HCT116 (cell line): ENCODE results near the gene ADGRG1. TPM values are rescaled to one million over a fixed set of nuclear protein-coding genes. Genes with fewer than 3 reads are reported as not detected.

Experiments used
- ATAC-seq: fragments of 200-7000 bp; cut with Tn5 transposase; 2 replicates; pipeline ENCODE4 v1.9.1; 2020; ENCODE audit warnings: mild to moderate bottlenecking, moderate library complexity
- BruUV-seq: library from RNA; stranded (reverse); fragments of 400-500 nt; replicated peaks from 2 replicates; lab custom pipeline; 2021; lab: Mats Ljungman, UMichigan
- CTCF ChIA-PET: fragments of 300-600 bp; sonication (Branson Sonifier 250); formaldehyde crosslinking; loops from one replicate; lab custom pipeline; 2021; ENCODE audit warnings: antibody characterized with exemption; lab: Charles Lee
- POLR2A ChIA-PET: fragments of 300-600, 350-600 bp; sonication (Branson Sonifier 250); formaldehyde crosslinking; loops from one replicate; lab custom pipeline; 2021; ENCODE audit warnings: antibody characterized with exemption; lab: Charles Lee
- RAD21 ChIA-PET, 2 experiments: fragments of 300-600 bp; sonication (Branson Sonifier 250); formaldehyde crosslinking; loops; one replicate each; lab custom pipeline; 2023; ENCODE audit warnings: low total read pairs in 2 of 2; ENCODE audit not compliant: uncharacterized antibody in 2 of 2, unreplicated experiment in 2 of 2, low non-redundant PET in 1 of 2; lab: Charles Lee
- DNase-seq: peaks from one replicate; pipeline ENCODE4 v3.0.0-alpha.2; 2010; ENCODE audit warnings: low read depth, low spot score
- H2AFZ ChIP-seq: fragments of 200-600 bp; shearing (Covaris generic), sonication (generic); 2 replicates; pipeline ENCODE4 v1.6.1; 2017; ENCODE audit warnings: low read depth, mixed run types, mixed read lengths, antibody characterized with exemption, low read length; ENCODE audit not compliant: poor library complexity, severe bottlenecking
- H3K27ac ChIP-seq: 2 replicates; pipeline ENCODE4 v1.5.1; 2012; ENCODE audit warnings: low read depth, low read length
- H3K27me3 ChIP-seq: fragments of 200-600 bp; sonication (generic); 2 replicates; pipeline ENCODE4 v1.6.1; 2016; ENCODE audit warnings: mixed run types, low read length, mixed read lengths; ENCODE audit not compliant: insufficient read depth
- H3K36me3 ChIP-seq, 2 experiments: fragments of 200-500 bp in 1 of 2; fragments of 200-600 bp in 1 of 2; sonication (Bioruptor generic) in 1 of 2; sonication (generic) in 1 of 2; 2 replicates each; pipeline versions ENCODE4 v1.5.1 to v1.6.1; 2014 to 2016; ENCODE audit warnings: low read length in 2 of 2, inconsistent platforms in 1 of 2, mixed read lengths in 1 of 2, mixed run types in 1 of 2; ENCODE audit not compliant: insufficient read depth in 2 of 2, control insufficient read depth in 1 of 2
- H3K4me1 ChIP-seq, 2 experiments: fragments of 200-600 bp in 1 of 2; sonication (generic) in 1 of 2; 2 replicates each; pipeline versions ENCODE4 v1.5.1 to v1.6.1; 2012 to 2017; ENCODE audit warnings: low read length in 2 of 2, inconsistent platforms in 1 of 2, mild to moderate bottlenecking in 1 of 2, mixed read lengths in 1 of 2, mixed run types in 1 of 2, moderate library complexity in 1 of 2; ENCODE audit not compliant: insufficient read depth in 2 of 2, control insufficient read depth in 1 of 2
- H3K4me2 ChIP-seq: fragments of 200-600 bp; sonication (generic); 2 replicates; pipeline ENCODE4 v1.6.1; 2017; ENCODE audit warnings: mixed run types, low read length, mixed read lengths
- H3K4me3 ChIP-seq, 2 experiments: fragments of 200-600 bp in 1 of 2; sonication (generic) in 1 of 2; replicated peaks in 1 of 2; 2 replicates each; pipeline ENCODE4 v1.5.1; 2011 to 2016; ENCODE audit warnings: low read length in 2 of 2, control low read depth in 1 of 2, low read depth in 1 of 2, mild to moderate bottlenecking in 1 of 2, mixed read lengths in 1 of 2, mixed run types in 1 of 2
- H3K79me2 ChIP-seq: fragments of 200-600 bp; sonication (generic); 2 replicates; pipeline ENCODE4 v1.6.1; 2017; ENCODE audit warnings: mild to moderate bottlenecking, mixed run types, low read length, moderate library complexity, mixed read lengths; ENCODE audit not compliant: insufficient read depth
- H3K9ac ChIP-seq: fragments of 200-600 bp; sonication (generic); 2 replicates; pipeline ENCODE4 v1.6.1; 2016; ENCODE audit warnings: low read length, mixed read lengths
- H3K9me2 ChIP-seq: fragments of 200-600 bp; sonication (generic), shearing (Covaris generic); 2 replicates; pipeline ENCODE4 v1.6.1; 2017; ENCODE audit warnings: mixed run types, mild to moderate bottlenecking, moderate library complexity; ENCODE audit not compliant: insufficient read depth
- H3K9me3 ChIP-seq, 2 experiments: fragments of 200-500 bp in 1 of 2; fragments of 200-600 bp in 1 of 2; sonication (Bioruptor generic) in 1 of 2; sonication (generic) in 1 of 2; 2 replicates each; pipeline ENCODE4 v1.6.1; 2014 to 2017; ENCODE audit warnings: low read length in 2 of 2, mixed read lengths in 2 of 2, inconsistent platforms in 1 of 2, low read depth in 1 of 2, mild to moderate bottlenecking in 1 of 2, mixed run types in 1 of 2, moderate library complexity in 1 of 2; ENCODE audit not compliant: control insufficient read depth in 1 of 2, insufficient read depth in 1 of 2
- H4K20me1 ChIP-seq: fragments of 200-600 bp; sonication (generic), shearing (Covaris generic); 2 replicates; pipeline ENCODE4 v1.6.1; 2017; ENCODE audit warnings: mixed run types, mild to moderate bottlenecking, moderate library complexity; ENCODE audit not compliant: insufficient read depth
- ATF3 ChIP-seq: IDR thresholded peaks from 2 replicates; pipeline ENCODE4 v1.6.1; 2012
- CBX3 ChIP-seq: IDR thresholded peaks from 2 replicates; pipeline ENCODE4 v1.6.1; 2012; ENCODE audit warnings: low read depth
- CTCF ChIP-seq, 3 experiments: fragments of 200-600 bp in 1 of 3; sonication (generic) in 1 of 3; IDR thresholded peaks in 2 of 3; conservative IDR thresholded peaks in 1 of 3; 2 replicates each; pipeline ENCODE4 v1.5.1; 2012 to 2017; ENCODE audit warnings: low read depth in 2 of 3, low read length in 2 of 3, antibody characterized with exemption in 1 of 3, borderline replicate concordance in 1 of 3, control low read depth in 1 of 3, mild to moderate bottlenecking in 1 of 3, mixed read lengths in 1 of 3, mixed run types in 1 of 3, moderate library complexity in 1 of 3; ENCODE audit not compliant: insufficient read depth in 1 of 3
- EGR1 ChIP-seq: IDR thresholded peaks from 2 replicates; pipeline ENCODE4 v1.6.1; 2012; ENCODE audit warnings: low read depth
- ELF1 ChIP-seq: IDR thresholded peaks from 2 replicates; pipeline ENCODE4 v1.6.1; 2012; ENCODE audit warnings: low read depth, borderline replicate concordance
- EZH2 ChIP-seq: fragments of 200-600 bp; sonication (generic); IDR thresholded peaks from 2 replicates; pipeline ENCODE4 v1.6.1; 2017; ENCODE audit warnings: antibody characterized with exemption, mixed run types
- EZH2phosphoT487 ChIP-seq: fragments of 200-600 bp; IDR thresholded peaks from 2 replicates; pipeline ENCODE4 v1.6.1; 2018; ENCODE audit warnings: antibody characterized with exemption, borderline replicate concordance
- FOSL1 ChIP-seq: IDR thresholded peaks from 2 replicates; pipeline ENCODE4 v1.6.1; 2012; ENCODE audit warnings: low read depth
- MAX ChIP-seq: IDR thresholded peaks from 2 replicates; pipeline ENCODE4 v1.6.1; 2012
- POLR2A ChIP-seq: IDR thresholded peaks from 2 replicates; pipeline ENCODE4 v1.7.0; 2011; ENCODE audit warnings: borderline replicate concordance; ENCODE audit not compliant: insufficient read depth, insufficient read length; ENCODE audit errors: extremely low read depth
- POLR2AphosphoS5 ChIP-seq: IDR thresholded peaks from 2 replicates; pipeline ENCODE4 v1.6.1; 2011; ENCODE audit warnings: mild to moderate bottlenecking, low read depth, low read length, moderate library complexity
- RAD21 ChIP-seq: IDR thresholded peaks from 2 replicates; pipeline ENCODE4 v1.6.1; 2012; ENCODE audit warnings: low read depth, mild to moderate bottlenecking
- REST ChIP-seq: IDR thresholded peaks from 2 replicates; pipeline ENCODE4 v1.6.1; 2012; ENCODE audit warnings: low read depth
- SIN3A ChIP-seq: IDR thresholded peaks from 2 replicates; pipeline ENCODE4 v1.6.1; 2012; ENCODE audit warnings: low read depth
- SP1 ChIP-seq: IDR thresholded peaks from 2 replicates; pipeline ENCODE4 v1.6.1; 2012; ENCODE audit warnings: low read depth
- SRF ChIP-seq: IDR thresholded peaks from 2 replicates; pipeline ENCODE4 v1.6.1; 2012; ENCODE audit warnings: low read depth
- TCF7L2 ChIP-seq: IDR thresholded peaks from 2 replicates; pipeline ENCODE4 v1.7.0; 2011; ENCODE audit warnings: borderline replicate concordance, inconsistent platforms; ENCODE audit not compliant: insufficient read depth, insufficient read length; ENCODE audit errors: extremely low read depth
- YY1 ChIP-seq: IDR thresholded peaks from 2 replicates; pipeline ENCODE4 v1.6.1; 2011; ENCODE audit warnings: low read length, low read depth, moderate library complexity, mild to moderate bottlenecking; ENCODE audit not compliant: insufficient replicate concordance; ENCODE audit errors: extremely low read depth
- ZBTB33 ChIP-seq: IDR thresholded peaks from 2 replicates; pipeline ENCODE4 v1.6.1; 2011; ENCODE audit warnings: mild to moderate bottlenecking, low read length, moderate library complexity; ENCODE audit not compliant: insufficient replicate concordance; ENCODE audit errors: extremely low read depth
- intact Hi-C: fragments of 100-400 bp; cut with micrococcal nuclease; formaldehyde crosslinking; loops from 2 replicates; pipeline ENCODE4 v1.10.0; 2022
- total RNA-seq: library from RNA; stranded (reverse); gene quantifications from one replicate; pipeline ENCODE4 v1.2.1, GENCODE V29; 2021; ENCODE audit not compliant: unreplicated experiment

ADGRG1 gene
- total RNA-seq, 1 experiment from 2014 or later, result 36.4 TPM

GRCh38 chr16:57653936-57654335 is 25.5 kb downstream of the ADGRG1 start:
- Histone ChIP-seq H4K20me1 (no peaks in the 10 kb centered on the region), H3K36me3 (no peaks in the 10 kb centered on the region), H3K27ac (no peak overlapping the region), H2AFZ (no peak overlapping the region), H3K9me3 (no peaks in the 10 kb centered on the region), H3K4me1 (peaks cover 0 to 3% of the 10 kb centered on the region in 2 experiments; a peak in 1 of 4 replicates), H3K79me2 (no peaks in the 10 kb centered on the region), H3K9me2 (no peaks in the 10 kb centered on the region), H3K4me2 (no peak overlapping the region), H3K9ac (no peak overlapping the region), H3K27me3 (no peaks in the 10 kb centered on the region), H3K4me3 (no peak overlapping the region)
- DNase-seq (no peak), ATAC-seq (no peak)
- intact Hi-C loops, result no loop called here
- ChIA-PET RAD21 (no interaction called here), POLR2A (no interaction called here), CTCF (no interaction called here)
- no TSS peak for BruUV-seq
- TF ChIP-seq POLR2AphosphoS5, result no peak
- no peak for TF ChIP-seq TCF7L2
- TF ChIP-seq MAX, result no peak
- TF ChIP-seq ZBTB33, result no peak
- TF ChIP-seq EGR1, result no peak
- TF ChIP-seq POLR2A, result no peak
- no peak for TF ChIP-seq SP1
- TF ChIP-seq CBX3, result no peak
- TF ChIP-seq ATF3, result no peak
- TF ChIP-seq SRF, result no peak
- TF ChIP-seq SIN3A, result no peak
- TF ChIP-seq ELF1, result no peak
- TF ChIP-seq EZH2, result no peak
- TF ChIP-seq REST, result no peak
- TF ChIP-seq EZH2phosphoT487, result no peak
- no peak for TF ChIP-seq CTCF (IDR thresholded peaks at IDR 0.05 in 2 of 3, conservative IDR thresholded peaks at IDR 0.05 in 1 of 3; ENCODE audit: borderline replicate concordance in 1 of 3, insufficient read depth in 1 of 3, low read depth in 2 of 3, low read length in 2 of 3)
- no peak for TF ChIP-seq RAD21
- no peak for TF ChIP-seq FOSL1
- TF ChIP-seq YY1, result no peak
